Stimulated activated CD8-positive, alpha-beta memory T cell treated with anti-CD3 and anti-CD28 coated beads, Interleukin-4, amount 100 ng/mL, for 1 hour (primary cell): ENCODE results near the gene ITPRIP.

Experiments
- DNase-seq, 2 donors: peaks; one replicate each; pipeline ENCODE4 v3.0.0-alpha.2; 2020; ENCODE audit warnings: low read depth in 2 of 2, low spot score in 1 of 2

ITPRIP gene

GRCh38 chr10:104308439-104308903 lies 29.8 kb downstream of the ITPRIP start:
- DNase-seq: no peak

- DNase-seq: no peak
These were observed 30.5 kb downstream of the ITPRIP start for GRCh38 chr10:104307576-104308438.

GRCh38 chr10:104306897-104307296 lies 31.4 kb downstream of the ITPRIP start:
- no peak for DNase-seq

DNA sequence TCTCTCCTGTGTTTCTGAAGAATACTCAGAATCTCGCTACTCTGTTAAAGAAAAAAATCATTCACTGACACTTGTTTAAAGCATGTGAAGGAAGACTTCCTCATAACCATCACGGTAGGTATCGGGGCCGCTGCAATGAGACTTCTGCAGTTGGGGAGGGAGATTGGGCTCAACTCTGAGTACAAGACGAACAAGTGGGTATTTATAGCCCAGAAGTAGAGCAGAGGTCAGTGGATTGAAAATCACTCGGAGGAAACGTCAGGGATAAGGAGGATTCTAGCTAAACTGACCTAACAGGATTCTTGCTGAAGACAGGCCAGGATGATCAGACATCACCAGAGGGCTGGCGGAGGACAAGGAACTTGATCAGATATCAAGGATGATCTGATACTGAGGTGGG lies 33.3 kb downstream of the ITPRIP start:
- DNase-seq: no peak

DNA sequence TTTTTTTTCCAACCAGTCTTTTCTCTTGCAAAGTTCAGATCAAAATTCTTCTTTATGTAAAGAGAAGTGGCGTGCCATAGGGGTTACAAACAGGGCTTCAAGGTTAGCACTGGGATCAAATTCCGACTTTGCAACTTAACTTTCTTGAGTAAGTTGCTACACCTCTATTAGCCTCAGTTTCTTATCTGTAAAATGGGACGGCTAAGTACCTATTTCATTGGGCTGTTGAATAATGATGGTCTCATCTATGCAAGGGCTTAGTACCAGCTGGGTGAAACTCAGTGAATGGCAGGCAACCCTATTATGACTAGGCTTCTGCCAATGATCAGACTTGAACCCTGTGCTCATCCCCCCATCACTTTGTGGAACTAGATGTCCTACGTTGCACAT lies 33.9 kb downstream of the ITPRIP start:
- DNase-seq: no peak

- DNase-seq: no peak
These were observed 34.5 kb downstream of the ITPRIP start for GRCh38 chr10:104303594-104304355.

DNA sequence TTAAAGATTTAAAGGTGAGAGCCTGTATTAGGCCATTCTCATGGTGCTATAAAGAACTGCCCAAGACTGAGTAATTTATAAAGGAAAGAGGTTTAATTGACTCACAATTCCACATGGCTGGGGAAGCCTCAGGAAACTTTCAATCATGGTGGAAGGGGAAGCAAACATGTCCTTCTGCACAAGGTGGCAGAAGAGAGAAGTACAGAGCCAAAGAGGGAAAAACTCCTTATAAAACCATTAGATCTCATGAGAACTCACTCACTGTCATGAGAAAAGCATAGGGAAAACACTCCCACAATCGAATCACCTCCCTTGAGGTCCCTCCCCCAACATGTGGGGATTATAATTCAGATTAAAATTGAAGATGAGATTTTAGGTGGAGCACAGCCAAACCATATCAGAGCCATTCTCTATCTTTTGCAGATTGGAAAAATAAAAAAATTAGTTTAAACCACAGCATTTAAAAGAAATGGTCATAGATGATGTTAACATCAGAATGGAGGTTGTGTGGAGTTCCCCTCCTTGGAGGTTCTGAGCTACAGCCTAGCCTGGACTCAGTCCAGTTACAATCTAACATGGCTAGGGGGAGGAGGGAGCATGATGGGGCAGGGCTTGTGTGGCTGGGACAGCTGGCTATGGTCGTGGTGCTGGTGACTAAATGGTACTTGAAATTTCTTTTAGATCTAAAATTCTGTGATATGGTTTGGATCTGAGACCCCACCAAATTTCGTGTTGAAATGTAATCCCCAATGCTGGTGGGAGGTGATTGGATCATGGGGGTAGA lies 36.2 kb downstream of the ITPRIP start:
- no peak for DNase-seq

- DNase-seq: no peak
These were observed 37.5 kb downstream of the ITPRIP start for GRCh38 chr10:104300736-104301292.

DNA sequence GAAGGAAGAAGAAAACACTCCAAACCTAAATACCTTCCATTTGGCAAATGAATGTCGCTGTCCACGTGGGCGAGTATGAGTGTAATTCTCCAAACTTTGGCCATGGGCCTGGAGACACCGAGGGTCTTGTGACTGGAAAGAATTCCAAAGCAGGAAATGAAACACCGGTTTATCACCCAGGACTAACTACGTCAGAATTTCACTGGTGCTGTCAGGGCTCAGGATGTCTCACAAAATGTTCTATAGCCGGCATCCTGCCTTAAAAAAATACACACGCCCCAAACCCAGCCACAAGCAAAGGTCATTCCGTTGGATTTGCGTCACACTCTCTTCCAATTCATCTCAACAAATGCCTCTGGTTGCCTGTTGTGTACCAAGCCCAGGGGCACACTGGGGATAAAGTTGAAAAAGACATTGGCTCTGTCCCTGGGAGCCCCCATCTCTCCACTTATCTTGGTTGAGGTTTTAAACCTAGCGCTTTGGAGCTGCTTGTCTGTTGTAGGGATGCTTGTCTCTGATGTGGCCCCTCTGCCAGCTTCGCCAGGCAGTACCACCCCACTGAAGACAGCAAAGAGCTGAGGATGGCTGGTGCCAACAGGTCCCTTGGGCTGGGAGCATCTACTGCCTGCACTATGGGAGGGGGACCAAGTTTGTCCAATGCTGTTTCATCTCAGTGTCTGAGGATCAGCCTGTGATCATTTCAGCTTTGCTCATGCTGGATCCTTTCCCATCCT lies 38.1 kb downstream of the ITPRIP start:
- no peak for DNase-seq

- DNase-seq: no peak
These were observed 39.0 kb downstream of the ITPRIP start for GRCh38 chr10:104299031-104299904.

- no peak for DNase-seq
These were observed 40.3 kb downstream of the ITPRIP start for GRCh38 chr10:104297697-104298660.

GRCh38 chr10:104296687-104297436 lies 41.4 kb downstream of the ITPRIP start:
- DNase-seq: no peak

DNA sequence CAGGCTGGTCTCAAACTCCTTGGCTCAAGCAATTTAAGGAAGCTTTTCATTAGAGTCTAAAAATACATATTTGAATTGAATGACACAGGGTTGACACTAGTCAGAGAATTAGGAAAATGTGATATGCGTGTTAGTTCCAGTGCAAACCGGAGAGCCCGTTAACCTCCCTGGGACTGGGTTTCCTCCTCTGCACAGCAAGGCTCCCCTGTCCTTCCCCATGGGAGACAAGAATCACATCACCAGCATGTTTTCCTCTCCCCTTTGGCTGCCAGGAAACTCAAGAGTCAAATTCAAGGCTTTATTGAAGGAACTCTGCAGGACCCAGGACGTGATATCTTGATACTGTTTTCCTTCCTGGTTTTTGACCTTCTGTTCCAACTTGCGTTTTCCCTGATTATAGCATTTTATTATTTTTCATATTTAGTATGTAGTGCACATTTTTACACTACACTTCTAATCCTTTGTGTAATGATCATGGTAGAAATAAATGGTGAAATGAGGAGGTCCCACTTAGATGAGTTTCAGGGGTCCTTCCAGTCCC lies 44.4 kb downstream of the ITPRIP start:
- no peak for DNase-seq

- DNase-seq: no peak
These were observed 45.3 kb downstream of the ITPRIP start for GRCh38 chr10:104293011-104293410.

GRCh38 chr10:104291439-104291951 lies 46.8 kb downstream of the ITPRIP start:
- peak; percentile 76 to 80 for DNase-seq

- no peak for DNase-seq
These were observed 49.9 kb downstream of the ITPRIP start for GRCh38 chr10:104288355-104288754.

GRCh38 chr10:104286939-104287338 lies 51.3 kb downstream of the ITPRIP start:
- no peak for DNase-seq
